HFF-Myc (cell line): ENCODE results near the gene DTNBP1.
A peak's percentile ranks its signal among the peaks of the same experiment; 100 is the strongest.

Experiments used
- DNase-seq: peaks from one replicate; pipeline ENCODE4 v3.0.0-alpha.2; 2011; ENCODE audit warnings: low read depth; ENCODE audit errors: extremely low read depth
- H3K4me3 ChIP-seq: replicated peaks from 2 replicates; pipeline ENCODE4 v1.5.1; 2011; ENCODE audit warnings: low read depth, mild to moderate bottlenecking, control low read depth, low read length
- TF ChIP-seq, protein P1 (sequence below): IDR thresholded peaks from 2 replicates; pipeline ENCODE4 v1.5.1; 2012; ENCODE audit warnings: mild to moderate bottlenecking, low read depth, low read length, control low read depth; ENCODE audit errors: missing control alignments

DTNBP1 gene

DNA sequence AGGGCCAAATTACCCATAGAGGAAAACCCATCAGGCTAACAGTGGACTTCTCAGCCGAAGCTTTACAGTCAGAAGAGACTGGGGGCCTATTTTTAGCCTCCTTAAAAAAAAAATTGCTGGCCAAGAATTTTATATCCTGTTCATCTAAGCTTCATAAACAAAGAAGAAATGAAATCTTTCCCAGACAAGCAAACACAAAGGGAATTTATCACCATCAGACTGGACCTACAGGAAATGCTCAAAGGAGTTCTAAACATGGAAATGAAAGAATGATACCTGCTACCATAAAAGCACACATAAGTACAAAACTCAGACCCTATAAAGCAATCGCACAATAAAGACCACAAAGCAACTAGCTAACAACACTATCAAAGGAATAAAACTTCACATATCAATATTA is 19.3 kb downstream of the DTNBP1 start:
- TF ChIP-seq, protein P1, sequence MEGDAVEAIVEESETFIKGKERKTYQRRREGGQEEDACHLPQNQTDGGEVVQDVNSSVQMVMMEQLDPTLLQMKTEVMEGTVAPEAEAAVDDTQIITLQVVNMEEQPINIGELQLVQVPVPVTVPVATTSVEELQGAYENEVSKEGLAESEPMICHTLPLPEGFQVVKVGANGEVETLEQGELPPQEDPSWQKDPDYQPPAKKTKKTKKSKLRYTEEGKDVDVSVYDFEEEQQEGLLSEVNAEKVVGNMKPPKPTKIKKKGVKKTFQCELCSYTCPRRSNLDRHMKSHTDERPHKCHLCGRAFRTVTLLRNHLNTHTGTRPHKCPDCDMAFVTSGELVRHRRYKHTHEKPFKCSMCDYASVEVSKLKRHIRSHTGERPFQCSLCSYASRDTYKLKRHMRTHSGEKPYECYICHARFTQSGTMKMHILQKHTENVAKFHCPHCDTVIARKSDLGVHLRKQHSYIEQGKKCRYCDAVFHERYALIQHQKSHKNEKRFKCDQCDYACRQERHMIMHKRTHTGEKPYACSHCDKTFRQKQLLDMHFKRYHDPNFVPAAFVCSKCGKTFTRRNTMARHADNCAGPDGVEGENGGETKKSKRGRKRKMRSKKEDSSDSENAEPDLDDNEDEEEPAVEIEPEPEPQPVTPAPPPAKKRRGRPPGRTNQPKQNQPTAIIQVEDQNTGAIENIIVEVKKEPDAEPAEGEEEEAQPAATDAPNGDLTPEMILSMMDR: no peak

DNA sequence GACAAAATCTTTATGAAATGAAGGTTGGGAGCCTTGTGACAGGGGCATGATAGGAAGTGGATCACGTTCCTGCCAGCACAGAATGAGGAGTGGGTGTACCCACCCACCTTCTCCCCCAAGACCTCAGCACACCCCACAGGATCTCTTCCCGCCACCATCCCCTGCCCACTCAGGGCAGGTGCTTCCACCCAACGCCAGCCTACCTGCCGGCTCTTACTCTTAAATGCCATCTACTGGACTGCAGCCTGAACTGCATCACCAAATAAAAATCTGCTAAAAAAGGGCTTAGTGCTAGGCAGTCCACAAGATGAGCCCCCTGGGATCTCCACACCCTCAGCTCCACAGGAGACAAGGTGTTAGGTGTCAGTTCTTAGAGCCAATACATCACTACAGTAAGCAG is 20.6 kb downstream of the DTNBP1 start:
- no peak for DNase-seq
- no peak overlapping the region for H3K4me3 ChIP-seq
- TF ChIP-seq, protein P1: peak; percentile 15

More for the DNA sequence above, 19.3 kb downstream of the DTNBP1 start:
- DNase-seq: no peak
- H3K4me3 ChIP-seq: no peak overlapping the region

DNA sequence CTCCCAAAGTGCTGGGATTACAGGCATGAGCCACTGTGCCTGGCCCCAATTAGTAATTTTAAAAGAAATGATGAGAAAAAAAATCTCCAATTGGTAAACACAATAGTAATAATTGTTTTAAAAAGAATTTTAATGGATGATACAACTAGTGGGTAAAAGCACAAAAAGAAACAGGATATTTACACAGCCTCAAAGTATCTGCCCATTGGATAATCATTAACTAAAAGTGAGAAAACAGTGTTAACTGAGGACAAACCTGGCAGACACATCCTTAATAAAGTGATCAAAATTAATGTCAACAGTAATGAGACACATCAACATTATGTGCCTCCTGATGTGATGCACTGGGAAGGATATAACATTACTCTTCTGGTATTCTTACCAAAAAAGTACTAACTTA is 24.5 kb downstream of the DTNBP1 start:
- H3K4me3 ChIP-seq: no peak overlapping the region
- DNase-seq: no peak
- TF ChIP-seq, protein P1: no peak

DNA sequence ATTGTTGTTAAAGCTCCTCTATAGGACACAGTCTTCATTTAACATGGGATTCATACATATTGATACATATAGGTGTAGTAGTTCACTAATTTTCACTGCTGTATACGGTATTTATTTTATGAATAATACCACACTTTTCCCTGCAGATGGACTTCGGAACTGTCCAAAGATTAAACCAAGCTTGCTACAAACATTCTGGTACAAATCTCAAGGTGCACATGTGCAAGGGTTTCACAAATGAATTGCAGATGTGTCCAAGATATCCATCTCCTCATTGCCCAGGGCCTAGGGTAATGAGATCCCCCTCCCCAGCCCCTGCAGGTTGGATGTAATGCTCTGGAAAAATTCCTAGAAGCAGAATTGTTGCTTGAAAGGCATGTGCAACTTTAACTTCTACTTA is 31.4 kb downstream of the DTNBP1 start:
- DNase-seq: peak; percentile 21
- TF ChIP-seq, protein P1: no peak
- no peak overlapping the region for H3K4me3 ChIP-seq

DNA sequence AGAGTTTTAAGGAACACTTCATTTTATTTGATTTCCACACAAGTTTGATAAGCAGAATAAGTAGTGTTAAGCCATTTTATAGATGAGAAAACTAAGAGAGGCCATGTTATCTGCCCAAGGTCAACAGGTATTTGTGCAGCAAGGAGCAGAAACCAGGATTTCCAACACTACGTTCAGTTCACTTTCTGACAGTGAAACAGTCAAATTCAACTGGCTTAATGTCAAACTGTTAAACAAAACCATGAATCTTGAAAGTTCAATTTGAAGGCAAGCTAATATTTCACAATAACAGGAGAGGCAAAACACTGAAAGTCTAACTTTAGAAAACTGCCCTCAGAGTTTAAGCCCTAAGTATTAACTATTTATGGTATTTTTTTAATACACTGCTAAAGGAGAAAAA is 32.6 kb downstream of the DTNBP1 start:
- no peak for DNase-seq
- H3K4me3 ChIP-seq: no peak overlapping the region
- TF ChIP-seq, protein P1: no peak

DNA sequence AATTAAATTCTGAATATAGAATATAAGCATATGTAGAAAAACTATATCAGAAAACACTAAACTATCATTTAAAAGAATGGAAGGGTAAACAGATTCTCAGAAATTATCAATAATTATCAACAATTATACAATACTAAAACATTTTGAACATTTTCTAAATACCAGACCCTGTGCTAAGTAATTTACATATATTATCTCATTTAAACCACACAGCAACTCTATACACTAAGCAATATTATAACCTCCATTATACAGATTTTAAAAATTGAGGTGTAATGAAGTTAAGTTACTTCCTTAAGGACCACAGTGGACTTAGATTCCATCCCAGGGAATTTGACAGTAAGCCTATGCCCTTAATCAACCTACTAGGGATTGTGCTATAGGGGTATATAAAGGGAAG is 33.3 kb downstream of the DTNBP1 start:
- no peak for DNase-seq
- TF ChIP-seq, protein P1: no peak
- no peak overlapping the region for H3K4me3 ChIP-seq

DNA sequence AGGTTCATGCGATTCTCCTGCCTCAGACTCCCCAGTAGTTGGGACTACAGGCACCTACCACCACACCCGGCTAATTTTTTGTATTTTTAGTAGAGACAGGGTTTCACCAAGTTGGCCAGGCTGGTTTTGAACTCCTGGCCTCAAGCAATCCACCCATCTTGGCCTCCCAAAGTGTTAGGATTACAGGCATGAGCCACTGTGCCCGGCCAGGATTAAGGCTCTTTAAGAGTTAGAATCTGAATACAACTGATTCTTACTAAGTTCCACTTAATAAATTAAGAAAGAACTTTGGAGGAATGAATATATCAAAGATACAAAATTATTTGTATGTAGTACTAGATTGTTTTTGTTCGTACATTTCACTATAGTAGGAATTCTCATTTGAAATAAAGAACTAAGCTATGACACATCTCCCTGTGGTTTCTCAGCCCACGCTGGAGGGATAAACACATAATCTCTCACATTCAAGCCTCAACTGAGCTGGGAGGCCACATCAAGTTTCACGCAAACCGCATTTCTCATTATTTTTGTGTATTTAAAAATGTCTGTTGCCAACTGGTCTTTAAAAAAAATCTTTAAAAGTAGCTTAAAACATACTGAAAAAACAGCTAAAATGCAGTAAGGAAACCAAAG is 34.2 kb downstream of the DTNBP1 start:
- no peak overlapping the region for H3K4me3 ChIP-seq
- peak; percentile 12 for DNase-seq
- TF ChIP-seq, protein P1: no peak
